H4 (cell line): ENCODE measurements around the gene B4GALT3. TPM values are rescaled to one million over a fixed set of nuclear protein-coding genes. Genes with fewer than 3 reads are reported as not detected.

Experiments
- DNase-seq: peaks from one replicate; pipeline ENCODE4 v3.0.0-alpha.2; 2015; ENCODE audit warnings: low spot score
- total RNA-seq: library from RNA; depleted of rRNA; stranded (reverse); fragments of >200 nt; shearing (Covaris generic); gene quantifications from 2 replicates; pipeline ENCODE4 v1.2.3, GENCODE V29; 2014

The B4GALT3 gene
- total RNA-seq, 1 experiment from 2014 or later = 28.0 TPM

- no peak for DNase-seq
Observed at GRCh38 chr1:161206411-161207140, 29.3 kb upstream of the B4GALT3 start.

GRCh38 chr1:161201836-161202712, 24.8 kb upstream of the B4GALT3 start, which contains the start of gene NDUFS2:
Gene NDUFS2, plus strand, starts transcription at chr1:161202367. Its CDS starts 19 bp downstream, at chr1:161202386.
- peak; percentile 98 for DNase-seq

GRCh38 chr1:161200992-161201835, 23.9 kb upstream of the B4GALT3 start:
- DNase-seq = no peak

GRCh38 chr1:161200421-161200991, 23.2 kb upstream of the B4GALT3 start:
- no peak for DNase-seq

DNA sequence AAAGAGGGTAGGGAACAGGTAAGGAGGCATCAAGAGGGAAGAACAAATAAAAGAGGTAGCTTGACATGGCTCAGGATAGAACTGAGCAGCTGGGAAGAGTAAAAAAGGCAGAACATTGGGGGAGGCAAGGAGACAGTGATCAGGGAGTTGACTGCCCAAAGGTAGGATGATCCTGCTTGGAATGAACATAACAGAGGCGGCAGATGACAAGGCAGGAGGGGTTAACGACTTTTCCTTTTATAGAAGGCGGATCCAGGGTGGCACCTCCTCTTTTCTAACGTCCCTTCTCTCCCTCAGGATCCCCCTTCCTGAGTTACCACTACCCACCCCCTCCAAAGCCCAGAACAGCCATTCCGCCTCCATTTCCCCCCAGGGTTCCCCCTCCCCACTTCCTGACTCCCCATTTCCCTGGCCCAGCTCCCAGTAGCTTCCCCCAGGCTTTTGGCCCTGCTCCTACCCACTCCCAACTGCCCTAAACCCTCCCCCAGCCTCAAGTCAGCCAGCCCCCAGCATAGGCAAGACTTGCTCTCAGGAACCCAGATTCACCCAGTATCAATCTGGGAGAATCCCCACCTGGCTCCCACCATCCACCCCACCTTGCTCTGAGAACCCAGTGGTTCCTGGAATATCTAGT, 22.3 kb upstream of the B4GALT3 start:
- DNase-seq = no peak

DNA sequence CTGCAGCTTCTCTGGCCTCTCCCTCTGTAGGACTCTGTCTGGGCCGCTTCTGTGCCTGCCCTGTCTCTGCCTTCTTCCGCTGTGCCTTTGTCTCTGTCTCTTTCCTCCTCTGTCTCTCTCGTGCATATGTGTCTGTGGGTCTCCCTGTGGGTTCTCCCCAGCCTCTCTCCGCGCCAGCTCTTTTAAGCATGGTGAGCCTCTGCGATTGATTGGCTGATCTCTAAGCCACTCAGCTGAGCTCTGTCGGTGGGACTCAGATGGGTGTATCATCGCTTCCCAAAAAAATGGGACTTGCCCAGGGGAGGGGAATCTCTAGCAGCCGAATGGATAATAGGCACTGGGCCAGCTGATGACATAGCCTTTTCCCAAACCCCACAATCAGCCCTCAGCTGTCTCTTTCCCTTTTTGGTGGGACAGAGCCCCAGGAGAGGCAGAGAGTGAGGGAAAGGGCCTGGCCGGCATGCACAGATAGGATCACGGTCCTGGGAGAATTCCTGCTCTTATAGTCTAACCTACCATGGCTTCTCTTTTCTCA, 21.7 kb upstream of the B4GALT3 start, which contains the start of gene ADAMTS4:
Gene ADAMTS4 (minus strand): TSS at position 158 of the 535 bp plus-strand sequence. CDS start 427 bp downstream, outside the sequence.
- DNase-seq = no peak

DNA sequence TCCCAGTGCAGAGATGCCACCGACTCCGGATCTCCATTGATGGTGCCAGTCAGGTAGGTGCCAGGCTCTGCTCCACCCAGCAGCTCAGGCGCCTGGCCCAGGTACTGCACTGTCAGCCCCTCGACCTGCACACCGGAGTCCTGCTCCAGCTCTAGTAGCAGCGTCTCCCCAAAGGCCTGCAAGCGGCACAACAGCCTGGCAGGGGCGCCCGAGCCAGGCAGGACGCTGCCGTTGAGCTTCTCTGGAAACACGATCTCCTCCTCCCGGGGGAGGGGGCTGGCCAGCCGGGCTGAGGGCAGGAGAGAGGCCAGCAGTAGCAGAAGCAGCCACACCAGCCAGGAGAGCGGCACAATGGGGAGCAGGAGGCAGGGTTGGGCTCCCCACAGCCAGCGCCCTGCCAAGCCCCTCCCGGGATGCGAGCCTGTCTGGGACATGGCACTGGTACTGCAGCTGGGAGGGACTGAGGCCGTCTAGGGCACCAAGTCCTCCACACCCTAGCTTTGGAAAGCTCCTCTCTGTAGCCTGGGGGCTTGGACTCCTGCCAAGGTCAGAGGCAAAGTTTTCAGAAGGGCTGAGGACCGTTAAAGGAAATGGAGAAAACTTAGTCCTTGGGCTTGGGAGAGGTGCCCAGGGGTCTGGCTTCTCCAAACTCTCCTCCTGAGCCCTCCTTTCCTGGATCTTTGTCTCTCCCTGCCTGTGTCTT, 21.0 kb upstream of the B4GALT3 start:
- no peak for DNase-seq

GRCh38 chr1:161197560-161198193, 20.4 kb upstream of the B4GALT3 start:
- no peak for DNase-seq

DNA sequence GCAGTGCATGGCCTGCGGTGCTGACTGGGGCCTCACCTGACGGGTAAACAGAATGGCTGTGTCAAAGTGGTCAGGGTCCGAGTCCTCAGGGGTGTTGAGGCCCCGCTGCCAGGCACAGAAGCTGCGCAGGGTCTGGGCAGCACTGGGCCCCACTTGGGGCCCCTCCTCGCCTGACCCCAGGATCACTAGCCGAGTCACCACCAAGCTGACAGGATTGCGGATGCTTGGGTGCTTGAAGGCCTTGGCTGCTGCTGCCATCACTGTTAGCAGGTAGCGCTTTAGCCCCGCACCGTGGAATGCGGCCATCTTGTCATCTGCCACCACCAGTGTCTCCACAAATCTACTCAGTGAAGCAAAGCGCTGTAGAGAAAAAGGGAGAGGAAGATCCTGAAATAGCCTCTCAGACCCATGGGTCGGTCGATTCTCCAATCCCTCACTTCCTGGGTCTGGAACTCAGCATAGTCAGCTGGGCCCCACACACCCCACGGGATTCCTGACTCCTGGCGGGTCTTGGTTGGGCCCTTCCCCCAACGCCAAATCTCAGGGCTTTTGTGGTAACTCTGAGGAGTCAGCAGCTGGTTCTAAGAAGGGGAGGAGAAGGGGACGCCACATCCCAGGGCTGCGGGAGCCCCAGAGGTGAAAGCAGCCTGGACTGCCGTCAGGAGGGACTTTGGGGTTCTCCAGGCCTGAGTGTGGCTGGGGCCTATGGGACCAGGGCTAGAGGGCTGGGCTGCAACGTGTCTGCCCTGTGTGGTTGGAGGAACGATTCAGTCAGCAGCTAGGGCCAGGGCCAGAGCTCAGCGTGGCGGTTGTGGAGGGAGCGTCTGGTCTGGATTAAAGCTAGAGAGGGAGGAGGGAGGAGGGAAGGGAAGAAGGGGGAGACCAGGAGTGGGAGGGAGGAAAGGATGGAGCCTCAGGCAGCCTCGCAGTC, 19.5 kb upstream of the B4GALT3 start:
- no peak for DNase-seq

- DNase-seq = no peak
Observed at GRCh38 chr1:161196111-161196510, 18.8 kb upstream of the B4GALT3 start.

GRCh38 chr1:161195171-161195570, 17.9 kb upstream of the B4GALT3 start:
- no peak for DNase-seq

- DNase-seq = no peak
Observed at GRCh38 chr1:161193561-161194235, 16.4 kb upstream of the B4GALT3 start.

GRCh38 chr1:161192476-161193465, 15.5 kb upstream of the B4GALT3 start:
- DNase-seq = peak; percentile 55

DNA sequence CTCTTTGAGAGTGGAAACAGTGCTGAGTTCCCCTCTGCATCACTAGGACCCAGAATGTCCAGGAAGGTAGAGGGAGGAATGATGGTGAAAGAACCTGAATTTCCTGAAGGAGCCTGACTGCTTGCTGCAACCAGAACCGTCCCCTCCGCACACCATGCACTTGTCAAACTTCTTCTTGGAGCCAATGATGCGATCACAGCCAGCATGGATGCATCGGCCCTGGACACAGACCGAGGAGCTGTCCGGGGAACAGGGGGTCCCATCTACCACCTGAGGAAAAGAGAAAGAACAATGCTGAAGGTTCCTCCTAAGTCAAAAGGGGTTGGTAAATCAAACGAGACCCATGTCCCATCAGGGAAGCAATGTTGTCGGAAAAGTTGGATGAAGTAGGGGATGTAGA, 14.7 kb upstream of the B4GALT3 start:
- no peak for DNase-seq

DNA sequence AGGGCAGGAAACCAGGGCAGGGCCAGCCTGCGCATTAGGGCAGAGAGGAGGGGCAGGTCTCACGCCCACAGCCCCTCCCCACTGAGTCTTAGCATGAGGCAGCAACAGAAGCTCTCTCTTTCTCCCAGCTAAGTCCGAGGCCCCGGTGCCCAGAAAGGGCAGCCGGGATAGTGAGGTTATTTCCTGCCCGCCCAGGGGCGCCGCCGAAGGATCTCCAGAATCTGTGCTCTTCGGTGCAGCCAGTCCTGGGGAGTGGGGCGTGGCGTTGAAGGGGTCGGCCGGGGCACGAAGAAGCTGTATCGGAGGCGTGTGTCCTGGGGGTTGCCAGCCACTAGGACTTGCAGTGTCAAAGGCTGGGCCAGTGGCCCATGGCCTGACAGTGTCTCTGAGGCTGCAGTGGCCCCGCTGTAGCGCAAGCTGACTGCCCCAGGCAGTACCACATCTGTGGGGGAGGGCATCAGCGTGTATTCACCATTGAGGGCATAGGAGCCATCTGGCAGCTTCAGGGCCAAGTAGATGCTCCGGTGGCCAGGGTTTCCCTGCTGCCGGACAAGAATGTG, 13.7 kb upstream of the B4GALT3 start:
- no peak for DNase-seq

- DNase-seq = no peak
Observed at GRCh38 chr1:161189036-161189435, 11.7 kb upstream of the B4GALT3 start.
